Embryonic facial prominence (tissue), 1 donor: Measurements from ENCODE around the gene ZEB1.
"Not testable (repeated sequence)": the region's sequence is repeated elsewhere in the genome, so short reads cannot be mapped to it uniquely, and the experiment has no call there.

Experiments
- DNase-seq: peaks from one replicate; pipeline ENCODE4 v3.0.0-alpha.2; 2016; ENCODE audit errors: extremely low spot score

Gene ZEB1

DNA sequence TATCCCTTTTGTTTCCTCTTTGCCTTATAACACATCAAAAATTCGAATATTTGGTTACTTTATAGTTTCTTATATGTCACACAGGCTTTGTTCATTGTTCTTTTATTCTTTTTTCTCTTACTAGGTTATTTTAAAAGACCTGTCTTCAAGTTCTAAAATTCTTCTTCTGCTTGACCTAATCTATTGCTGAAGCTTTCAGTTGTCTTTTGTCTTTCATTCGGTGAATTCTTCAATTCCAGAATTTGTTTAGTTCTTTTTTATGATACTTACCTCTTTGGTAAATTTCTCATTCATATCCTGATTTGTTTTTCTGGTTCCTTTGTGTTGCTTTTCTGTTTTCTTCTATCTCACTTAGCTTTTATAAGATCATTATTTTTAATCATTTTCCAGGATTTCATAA is 188.4 kb downstream of the ZEB1 start:
- no peak for DNase-seq

DNA sequence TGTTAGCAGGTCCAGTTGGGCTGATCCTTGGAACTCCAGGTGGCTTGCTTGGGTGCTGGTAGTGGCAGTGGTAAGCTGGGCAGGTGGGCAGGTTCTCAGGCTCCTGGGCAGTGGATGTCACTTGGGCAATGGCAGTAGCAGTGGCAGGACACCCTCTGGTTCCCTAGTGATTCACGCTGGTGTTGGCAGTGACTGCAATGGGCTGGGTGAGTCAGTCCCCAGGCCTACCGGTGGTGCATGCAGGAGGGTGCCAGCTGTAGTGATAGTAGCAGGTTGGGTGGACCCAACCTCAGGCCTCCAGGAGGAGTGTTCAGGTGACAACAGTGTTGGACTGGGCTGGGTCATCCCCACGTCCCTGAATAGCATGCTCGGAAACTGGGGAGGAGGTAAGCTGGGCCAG is 189.2 kb downstream of the ZEB1 start:
- DNase-seq, result no peak

DNA sequence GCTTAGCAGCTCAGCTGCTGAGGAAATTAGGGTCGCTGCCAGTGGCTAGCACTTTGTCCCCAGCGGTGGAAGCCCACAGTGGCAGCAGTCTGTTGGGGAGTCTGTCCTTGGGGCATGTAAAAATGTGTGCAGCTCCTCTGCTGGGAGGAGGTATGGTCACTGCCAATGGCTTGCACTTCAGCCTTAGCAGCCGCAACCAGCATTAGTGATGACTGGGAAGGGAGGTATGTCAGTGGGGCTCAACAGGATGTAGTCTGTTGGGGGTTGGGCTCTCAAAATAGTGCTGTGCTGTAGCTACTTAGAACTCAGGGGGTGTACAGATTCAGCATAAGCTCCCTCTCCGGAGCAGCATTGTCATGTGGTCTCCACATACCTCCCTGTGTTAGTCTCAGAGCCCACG is 189.9 kb downstream of the ZEB1 start:
- DNase-seq, result no peak

DNA sequence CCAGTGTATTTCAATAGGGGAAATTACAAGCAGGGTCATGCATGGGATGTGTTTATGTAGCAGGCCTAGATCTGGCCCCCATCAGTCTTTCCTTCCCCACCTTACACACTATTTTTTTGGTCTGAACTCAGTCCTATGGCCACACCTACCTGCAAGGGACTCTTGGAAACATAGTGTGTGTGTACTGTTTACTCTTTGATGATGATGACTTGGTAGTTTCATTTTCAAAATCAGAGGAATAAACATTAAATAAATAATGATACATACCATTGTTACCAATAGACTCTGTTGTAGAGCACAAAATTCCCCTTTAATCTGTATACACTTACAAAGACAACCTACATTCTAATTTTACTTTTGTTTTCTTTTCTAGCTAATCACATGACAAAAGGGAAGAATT is 191.0 kb downstream of the ZEB1 start:
- no peak for DNase-seq

DNA sequence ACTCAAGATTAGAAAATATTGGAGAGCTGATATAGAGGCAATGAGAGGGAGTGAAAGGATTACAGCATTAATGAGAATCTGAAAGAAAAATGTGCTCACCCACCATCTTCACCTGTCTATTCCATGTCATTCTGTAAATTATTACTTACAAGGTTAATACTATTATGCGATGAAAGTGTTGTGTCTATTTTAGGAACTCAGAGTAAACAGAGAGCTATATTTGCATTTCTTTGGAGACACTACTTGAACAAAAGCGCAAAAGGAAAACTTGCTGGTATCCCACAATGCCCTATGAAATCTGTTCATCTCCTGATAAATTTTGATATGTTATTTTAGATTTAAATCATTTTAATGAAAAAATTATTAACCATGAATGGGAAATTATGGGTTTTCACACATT is 196.1 kb downstream of the ZEB1 start:
- no peak for DNase-seq

DNA sequence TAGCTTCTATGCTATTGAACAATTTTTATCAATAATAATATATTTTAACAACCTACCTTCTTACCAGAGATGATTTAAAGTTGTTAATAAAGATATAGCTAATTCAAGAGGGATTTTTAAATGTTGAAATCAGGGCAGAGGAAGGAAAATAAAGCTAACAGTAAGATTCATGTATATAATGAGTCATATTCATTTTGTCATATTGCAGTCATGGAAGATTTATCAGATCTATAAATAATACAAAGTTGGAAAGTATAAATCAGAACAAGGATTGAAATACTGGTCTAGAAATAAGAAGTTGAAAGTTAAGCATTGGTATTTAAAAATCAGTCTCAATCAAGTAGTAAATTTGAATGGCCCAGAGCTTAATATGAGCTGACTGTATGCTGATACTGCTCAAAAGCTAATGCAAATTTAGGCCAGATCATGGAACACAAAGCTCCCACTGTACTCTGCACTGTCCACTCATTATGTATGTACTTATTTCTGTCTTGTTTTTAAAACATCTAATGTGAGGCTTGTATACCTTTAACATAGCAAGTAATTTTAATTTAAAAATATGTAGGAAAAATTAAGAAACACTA is 196.9 kb downstream of the ZEB1 start:
- no peak for DNase-seq

DNA sequence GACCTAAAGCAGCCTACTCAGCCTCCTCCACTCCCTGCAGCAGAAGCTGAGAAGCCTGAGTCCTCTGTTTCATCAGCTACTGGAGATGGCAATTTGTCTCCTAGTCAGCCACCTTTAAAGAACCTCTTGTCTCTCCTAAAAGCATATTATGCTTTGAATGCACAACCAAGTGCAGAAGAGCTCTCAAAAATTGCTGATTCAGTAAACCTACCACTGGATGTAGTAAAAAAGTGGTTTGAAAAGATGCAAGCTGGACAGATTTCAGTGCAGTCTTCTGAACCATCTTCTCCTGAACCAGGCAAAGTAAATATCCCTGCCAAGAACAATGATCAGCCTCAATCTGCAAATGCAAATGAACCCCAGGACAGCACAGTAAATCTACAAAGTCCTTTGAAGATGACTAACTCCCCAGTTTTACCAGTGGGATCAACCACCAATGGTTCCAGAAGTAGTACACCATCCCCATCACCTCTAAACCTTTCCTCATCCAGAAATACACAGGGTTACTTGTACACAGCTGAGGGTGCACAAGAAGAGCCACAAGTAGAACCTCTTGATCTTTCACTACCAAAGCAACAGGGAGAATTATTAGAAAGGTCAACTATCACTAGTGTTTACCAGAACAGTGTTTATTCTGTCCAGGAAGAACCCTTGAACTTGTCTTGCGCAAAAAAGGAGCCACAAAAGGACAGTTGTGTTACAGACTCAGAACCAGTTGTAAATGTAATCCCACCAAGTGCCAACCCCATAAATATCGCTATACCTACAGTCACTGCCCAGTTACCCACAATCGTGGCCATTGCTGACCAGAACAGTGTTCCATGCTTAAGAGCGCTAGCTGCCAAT is 202.2 kb downstream of the ZEB1 start:
- DNase-seq, result no peak

DNA sequence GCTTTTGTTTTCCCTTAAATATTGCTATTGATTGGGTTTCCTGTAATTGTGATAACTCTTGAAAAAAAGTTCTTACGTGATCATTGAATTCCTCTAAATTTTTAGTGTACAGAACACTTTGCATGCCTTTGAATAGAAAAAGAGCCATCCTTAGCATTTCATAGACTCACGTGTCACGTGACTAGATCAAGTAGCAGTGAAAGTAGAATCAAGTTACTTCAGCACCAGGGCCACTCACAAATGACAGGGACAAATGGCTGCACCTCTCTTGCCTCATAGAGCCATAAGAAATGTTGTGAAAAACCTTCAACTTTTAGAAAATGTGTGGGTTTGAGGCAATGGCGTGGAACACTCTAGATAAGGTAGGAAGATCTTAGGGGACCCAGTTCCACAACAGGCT is 203.8 kb downstream of the ZEB1 start:
- DNase-seq, result no peak

DNA sequence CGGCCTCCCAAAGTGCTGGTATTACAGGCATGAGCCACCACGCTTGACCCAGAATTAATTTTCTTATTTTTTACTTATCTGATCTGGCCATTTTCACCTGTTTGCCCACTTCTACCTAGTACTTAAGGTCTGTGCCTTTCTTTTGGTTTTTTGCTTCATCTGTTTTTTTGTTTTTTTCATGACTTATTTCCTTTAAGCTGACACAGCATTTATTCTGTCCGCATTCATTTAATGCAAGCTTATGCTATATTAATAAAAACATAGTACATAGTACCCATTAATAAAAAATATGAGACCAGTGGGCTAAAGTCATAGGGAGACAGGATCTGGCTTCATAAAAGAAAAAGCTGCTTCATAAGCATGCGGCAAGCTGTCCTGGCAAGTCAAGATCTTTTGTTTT is 205.4 kb downstream of the ZEB1 start:
- no peak for DNase-seq

DNA sequence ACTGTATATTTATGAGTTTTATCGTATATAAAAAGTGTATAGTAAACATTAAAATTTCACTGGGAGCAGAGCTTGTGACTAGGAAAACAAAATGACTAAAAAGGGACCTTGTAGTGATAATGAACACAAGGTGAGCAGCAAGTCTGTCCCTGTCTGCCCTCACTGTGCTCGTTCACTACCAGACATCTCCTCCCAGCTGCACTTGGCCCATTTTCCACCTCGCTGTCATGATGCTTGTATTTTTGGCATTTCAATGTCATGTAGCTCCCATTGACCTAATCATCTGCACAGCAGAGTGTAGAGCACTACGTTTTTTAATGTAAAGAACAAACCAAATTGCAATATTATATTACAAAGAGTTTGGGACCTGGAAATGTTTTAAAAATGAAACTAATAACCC is 207.2 kb downstream of the ZEB1 start:
- DNase-seq, result no peak

DNA sequence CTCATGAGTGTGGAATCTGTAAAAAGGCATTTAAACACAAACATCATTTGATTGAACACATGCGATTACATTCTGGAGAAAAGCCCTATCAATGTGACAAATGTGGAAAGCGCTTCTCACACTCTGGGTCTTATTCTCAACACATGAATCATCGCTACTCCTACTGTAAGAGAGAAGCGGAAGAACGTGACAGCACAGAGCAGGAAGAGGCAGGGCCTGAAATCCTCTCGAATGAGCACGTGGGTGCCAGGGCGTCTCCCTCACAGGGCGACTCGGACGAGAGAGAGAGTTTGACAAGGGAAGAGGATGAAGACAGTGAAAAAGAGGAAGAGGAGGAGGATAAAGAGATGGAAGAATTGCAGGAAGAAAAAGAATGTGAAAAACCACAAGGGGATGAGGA is 207.7 kb downstream of the ZEB1 start:
- DNase-seq, result no peak

DNA sequence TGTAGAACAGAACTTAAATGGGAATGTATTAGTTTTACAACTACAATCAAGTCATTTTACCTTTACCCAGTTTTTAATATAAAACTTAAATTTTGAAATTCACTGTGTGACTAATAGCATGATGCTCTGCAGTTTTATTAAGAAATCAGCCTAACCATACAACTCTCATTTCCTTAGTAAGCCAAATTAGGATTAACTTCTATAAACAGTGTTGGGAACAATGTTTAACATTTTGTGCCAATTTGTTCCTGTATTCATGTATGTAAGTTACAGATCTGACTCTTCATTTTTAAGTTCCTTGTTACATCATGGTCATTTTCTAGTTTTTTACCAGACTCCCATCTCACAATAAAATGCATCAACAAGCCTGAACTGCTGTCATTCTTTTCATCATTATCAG is 209.8 kb downstream of the ZEB1 start:
- no peak for DNase-seq

DNA sequence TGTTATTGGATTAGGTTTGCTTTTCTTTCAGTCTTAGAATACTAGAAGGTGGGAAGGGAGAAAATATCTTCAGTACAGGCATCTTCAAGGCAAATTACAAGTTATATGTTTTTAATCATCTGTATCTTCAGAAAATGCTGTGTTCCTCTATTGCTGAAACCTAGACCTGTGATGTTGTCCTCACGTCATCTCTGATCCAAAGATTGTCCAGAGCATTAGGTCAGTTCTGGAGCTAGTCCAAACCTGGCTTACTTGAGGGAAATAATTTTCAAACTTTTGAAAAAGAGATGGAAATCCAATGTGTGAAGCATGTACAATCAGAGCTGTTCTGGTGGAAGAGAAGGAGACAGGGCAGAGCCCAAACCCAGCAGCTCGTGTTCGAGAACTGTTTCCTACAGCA is 217.3 kb downstream of the ZEB1 start:
- no peak for DNase-seq

DNA sequence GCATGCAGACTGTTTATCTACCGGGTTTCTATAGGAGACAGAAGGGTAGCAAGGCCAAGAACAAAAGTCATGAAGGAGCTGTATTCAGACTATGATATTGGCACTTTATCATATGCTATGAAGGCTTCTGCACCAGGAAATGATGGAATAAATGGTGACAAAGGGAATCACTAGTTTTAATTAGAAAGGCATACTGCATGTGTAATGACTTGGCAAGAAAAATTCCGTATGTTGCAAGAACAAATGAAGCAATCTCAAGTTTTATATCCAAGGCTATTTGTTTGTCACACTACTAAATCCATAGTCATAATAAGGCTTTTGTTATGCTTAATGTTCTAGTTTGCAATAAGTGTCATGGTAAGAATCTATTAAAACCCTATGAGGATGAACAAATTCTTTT is 230.9 kb downstream of the ZEB1 start:
- no peak for DNase-seq

DNA sequence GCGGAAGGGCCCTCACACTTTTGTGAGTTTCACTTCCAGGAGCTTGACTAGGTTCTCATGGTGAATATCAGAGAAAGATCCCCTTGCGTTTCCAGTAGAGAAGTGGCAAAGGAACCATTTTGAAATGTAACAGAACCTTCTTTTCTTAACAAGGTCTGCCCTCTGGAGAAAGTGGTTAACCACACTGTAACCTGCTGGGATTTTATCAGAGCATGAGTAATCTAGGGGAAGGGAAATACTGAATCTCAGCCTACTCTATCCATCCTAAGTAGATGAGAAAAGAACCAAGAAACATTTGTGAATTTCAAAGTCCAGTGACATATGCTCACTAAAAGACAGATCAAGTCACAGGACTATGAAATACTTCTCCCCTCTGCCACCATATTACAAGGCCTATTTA is 235.5 kb downstream of the ZEB1 start:
- no peak for DNase-seq

DNA sequence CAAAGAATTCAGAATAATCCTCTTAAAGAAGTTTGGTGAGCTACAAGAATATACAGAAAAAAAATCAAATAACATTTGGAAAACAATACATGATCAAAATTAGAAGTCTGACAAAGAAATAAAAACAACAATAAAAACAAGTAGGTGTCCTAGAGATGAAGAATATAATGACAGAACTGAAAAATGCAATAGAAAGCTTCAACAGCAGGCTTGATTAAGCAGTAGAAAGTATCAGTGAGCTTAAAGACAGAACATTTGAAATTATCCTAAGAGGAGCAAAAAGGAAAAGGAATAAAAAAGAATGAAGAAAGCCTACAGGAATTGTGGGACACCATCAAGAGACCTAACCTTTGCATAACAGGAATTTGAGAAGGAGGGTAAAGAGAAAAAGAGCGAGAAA is 238.8 kb downstream of the ZEB1 start:
- DNase-seq, result no peak

DNA sequence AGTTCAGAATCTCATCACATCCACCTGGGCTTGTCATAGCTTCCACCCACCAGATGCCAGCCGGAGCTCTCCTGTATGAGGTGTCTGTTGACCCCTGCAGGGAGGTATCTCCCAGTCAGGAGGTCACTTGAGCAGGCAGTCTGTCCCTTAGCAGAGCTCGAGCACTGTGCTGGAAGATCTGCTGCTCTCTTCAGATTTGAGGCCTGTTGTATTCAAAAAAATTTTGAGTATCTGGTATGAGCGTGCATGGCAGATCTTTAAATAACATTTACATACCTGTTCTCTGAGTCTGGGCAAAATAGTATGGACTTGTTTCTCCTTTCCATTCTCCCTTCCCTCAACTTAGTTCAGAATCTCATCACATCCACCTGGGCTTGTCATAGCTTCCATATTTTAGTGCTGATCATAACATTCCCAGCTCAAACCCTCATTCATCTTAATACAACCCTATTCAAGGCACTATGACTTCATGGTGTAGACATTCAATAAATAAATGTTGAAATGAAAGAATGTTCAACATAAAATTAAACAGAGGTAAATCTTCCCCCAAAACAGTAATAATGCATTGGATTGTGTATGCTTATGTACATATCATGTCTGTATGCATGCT is 249.3 kb downstream of the ZEB1 start:
- DNase-seq, result not testable (repeated sequence)

DNA sequence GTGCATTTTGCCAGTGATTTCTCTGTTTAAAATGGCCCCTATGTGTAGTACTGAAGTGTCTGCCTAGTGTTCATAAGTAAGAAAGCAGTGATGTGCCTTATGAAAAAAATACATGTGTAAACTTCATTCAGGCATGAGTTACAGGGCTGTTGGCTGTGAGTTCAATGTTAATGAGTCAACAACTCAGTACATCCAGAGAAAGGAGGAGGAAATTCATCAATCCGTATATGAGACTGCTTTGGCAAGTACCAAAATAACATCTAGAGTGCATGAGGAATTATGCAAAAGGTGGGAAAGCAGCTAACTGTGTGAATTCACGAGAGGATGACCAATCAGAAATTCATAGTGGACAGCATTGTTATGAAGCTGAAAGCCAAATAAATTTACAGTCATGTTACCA is 255.6 kb downstream of the ZEB1 start:
- no peak for DNase-seq

DNA sequence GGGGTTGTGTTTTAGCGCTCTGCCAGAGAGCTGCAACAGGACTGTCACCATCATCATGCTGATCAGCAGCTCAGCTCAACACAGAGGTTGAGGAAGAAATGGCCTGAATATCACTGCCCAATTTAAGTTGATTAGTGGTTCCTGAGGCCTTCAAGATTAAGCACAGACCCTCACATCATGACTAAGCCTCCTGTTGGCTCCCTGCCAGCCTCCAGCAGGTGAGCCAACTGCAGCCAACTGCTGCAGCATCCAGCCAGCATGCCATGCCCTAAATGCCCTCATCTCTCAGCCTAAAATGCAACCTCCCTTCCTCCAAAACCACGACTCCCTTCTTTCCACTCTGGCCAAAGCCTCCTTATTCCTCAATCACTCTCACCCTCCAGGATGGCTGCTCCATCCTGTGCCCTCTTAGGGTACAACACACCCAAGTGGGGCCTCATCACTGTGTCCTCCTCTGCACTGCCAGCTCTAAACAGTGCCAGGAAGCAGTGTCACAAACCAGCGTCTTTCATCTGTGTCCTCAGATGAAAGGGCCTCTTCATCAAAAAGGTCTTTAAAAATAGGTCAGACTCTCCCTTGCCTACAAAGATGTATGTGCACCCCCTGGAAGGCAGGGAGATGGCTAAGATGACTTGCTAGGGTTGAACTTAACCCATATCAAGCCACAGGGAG is 259.3 kb downstream of the ZEB1 start:
- DNase-seq, result no peak

DNA sequence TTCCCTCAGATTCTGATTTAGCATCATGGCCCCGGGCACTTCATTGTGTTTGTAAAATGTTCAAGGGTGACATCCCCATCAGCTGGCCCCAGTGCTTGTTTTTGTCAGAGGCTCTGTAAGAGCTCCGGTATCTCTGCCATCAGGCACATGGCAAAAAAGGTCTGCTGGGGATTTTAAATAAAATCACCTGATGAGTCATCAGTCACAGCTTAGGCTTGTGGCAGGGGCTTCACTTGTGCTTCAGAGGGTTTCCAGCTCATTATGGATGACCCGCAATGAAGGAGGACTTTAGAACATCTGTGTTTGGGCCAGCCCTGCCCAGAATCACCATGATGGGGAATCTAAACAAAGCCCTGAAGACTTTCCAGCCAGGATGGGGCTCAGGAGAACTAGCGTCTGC is 259.9 kb downstream of the ZEB1 start:
- DNase-seq, result no peak
